ENCODE results near the gene RAC2.
A peak's percentile ranks its signal among the peaks of the same experiment; 100 is the strongest.

Gene RAC2

DNA sequence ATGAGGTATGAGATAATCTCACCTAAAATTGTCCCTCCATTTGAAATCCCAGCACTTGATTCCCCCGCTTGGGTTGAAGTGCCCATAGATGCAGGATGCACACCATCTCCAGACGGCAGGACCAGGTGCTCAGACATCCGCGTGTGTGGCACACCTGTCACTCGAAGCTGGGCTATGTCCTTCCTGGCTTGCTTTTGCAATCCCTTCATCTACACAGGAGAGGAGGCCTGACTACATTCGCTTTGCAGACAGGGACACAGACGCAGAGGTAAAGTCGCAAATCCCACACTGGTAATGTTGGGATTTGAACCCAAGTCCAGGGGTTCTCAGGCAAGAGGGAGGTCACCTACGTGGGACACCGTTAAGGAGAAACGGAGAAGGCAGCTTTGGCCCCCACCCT is 31.1 kb upstream of the RAC2 start:
- DNase-seq (ENCODE audit: low spot score), result no peak

DNA sequence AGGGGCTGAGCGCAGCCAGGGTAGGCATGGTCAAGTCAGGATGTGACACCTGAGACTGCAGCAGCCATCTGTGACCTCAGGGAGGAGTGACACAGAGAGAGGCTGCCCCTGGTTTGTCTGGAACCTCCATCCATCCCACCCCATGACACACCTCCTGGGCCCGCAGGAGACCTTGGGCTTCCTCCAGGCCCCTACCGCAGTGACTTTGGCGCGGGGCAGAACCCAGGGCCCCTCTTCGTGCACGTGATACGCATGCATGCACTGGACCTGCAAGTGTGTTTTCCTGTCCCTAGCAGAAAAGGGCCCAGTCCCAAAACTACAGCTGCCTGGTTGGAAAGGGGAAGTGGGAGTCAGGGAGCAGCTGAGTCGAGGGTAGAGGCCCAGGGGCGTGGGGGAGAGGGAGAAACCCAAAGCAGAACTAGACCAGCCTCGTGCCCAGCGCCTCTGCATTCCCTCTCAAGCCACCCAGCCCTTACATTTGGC is 30.4 kb upstream of the RAC2 start:
- no peak for DNase-seq (ENCODE audit: low spot score)

DNA sequence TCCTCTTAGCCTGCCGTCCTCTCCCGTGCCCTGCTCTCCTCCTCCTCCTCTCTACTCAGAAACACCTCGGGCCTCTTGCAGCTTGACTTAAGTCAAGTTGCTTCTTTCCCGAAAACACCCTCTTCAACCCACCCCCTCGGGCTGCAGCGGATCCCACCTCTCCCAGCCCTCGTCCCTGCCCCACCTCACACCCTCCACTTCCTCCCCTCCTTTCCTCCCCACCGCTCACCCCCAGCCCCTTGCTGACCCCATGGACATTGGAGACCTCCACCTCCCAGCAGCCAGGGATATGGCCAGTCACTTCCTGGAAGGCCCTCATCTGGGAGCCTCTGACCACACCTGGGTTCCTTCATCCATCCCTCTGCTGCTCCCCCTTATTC is 29.8 kb upstream of the RAC2 start:
- no peak for DNase-seq (ENCODE audit: low spot score)

- DNase-seq (ENCODE audit: low spot score), result no peak
These were observed 29.2 kb upstream of the RAC2 start for GRCh38 chr22:37273126-37273845.

GRCh38 chr22:37270928-37271650 is 27.0 kb upstream of the RAC2 start:
- DNase-seq (ENCODE audit: low spot score), result no peak

DNA sequence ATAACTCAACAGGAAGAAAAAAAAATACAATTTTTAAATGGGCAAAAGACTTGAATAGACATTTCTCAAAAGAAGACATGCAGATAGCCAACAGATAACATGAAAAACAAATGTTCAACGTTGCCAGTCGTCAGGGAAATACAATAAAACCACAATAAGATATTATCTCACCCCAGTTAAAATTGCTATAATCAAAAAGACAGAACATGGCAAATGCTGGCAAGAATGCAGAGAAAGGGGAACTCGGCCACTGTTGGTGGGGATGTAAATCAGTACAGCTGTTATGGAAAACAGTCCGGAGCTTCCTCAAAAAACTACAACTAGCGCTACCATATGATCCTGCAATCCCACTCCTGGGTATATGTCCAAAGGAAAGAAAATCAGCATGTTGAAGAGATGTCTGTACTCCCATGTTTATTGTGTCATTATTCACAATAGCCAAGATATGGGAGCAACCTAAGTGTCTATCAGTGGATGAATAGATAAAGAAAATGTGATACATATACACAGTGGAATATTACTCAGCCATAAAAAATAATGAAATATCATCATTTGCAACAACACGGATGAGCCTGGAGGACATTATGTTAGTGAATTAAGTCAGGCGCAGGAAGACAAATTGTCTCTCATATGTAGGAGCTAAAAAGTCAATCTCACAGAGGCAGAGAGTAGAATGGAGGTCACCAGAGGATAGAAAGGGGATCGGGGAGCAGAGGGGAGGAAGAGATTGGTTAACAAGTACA is 26.0 kb upstream of the RAC2 start:
- DNase-seq (ENCODE audit: low spot score), result no peak

GRCh38 chr22:37267661-37268413 is 23.8 kb upstream of the RAC2 start:
- DNase-seq (ENCODE audit: low spot score), result no peak

DNA sequence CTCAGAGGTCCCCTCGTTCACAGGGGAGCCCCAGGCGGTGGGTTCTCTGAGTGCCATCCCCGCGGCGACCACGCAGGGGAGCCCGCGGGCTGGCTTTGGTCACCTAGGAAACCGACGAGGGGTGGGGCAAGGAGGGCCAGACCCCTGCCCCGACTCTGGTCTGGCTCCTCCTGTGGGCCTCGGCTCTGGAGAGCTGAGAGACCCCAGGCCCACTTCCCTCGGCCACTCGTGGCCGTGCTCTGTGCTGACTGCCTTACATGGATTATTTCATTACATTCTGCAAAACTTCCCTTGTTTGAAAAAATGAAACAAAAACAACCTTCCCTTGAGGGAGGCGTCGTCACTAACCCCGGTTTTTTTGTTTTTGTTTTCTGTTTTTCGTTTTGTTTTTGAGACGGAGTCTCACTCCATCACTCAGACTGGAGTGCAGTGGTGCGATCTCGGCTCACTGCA is 23.1 kb upstream of the RAC2 start:
- peak; percentile 23 for DNase-seq (ENCODE audit: low spot score)

DNA sequence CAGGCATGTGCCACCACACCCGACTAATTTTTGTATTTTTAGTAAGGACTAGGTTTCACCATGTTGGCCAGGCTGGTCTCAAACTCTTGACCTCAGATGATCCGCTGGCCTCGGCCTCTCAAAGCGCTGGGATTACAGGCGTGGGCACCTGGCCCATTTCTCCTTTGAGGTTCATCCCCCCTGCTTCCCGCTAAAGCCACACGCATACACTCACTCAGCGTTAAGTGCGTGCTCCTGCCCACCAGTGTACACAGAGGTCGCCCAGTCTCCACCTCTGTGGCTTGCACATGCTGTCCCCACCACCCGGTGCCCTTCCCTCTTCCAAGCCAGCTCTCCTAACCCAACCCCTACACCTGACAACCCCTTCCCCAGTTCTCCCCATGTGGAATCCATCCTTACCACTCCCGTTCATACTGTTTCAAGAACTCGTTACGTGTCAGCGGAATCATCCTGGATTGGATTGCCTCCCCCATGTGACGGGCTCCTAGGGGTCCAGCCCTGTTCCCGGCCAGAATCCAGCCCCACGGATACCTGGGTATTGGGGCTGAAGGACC is 22.6 kb upstream of the RAC2 start:
- DNase-seq (ENCODE audit: low spot score), result no peak

DNA sequence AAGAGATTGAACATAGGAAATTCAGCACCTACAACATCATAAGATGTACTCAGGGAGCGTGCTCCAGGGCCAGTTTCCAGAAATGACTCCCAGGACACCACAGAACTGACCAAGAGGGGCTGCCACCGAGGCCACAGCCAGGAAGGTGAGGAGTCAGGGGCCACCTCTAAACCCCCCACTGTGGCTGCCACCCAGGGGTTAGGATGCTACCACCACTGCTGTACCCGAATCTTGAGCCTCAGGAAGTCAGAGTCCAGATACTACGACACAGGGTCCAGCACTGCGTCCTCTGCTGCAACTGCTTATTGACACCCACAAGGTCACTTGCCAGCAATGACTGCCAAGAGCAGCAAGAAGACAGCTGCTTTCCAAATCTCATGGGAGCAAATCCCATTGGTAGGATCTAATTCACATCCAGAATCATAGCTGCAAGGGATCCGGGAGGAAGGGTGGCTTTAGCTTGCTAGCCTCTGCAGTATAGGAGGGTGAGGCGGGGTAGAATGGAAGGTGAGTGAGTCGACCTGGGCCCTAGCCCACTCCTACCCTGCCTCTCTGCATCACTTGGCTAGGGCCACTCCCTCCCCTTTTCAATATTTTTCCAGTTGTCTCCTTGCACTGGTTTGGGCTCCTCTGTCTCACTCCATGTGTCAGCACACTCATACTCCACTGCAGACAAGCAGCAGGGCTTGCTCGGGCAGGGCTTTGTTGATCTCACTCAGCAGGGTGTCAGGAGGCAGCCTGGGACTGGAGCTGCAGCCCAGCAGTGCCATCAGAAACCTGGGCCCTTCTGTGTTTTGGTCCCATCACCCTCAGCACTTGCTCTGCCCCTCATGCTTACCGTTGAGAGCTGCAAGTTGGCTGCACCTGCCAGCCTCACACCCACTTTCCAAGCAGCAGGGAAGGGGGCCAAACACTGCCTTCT is 20.2 kb upstream of the RAC2 start:
- no peak for DNase-seq (ENCODE audit: low spot score)

DNA sequence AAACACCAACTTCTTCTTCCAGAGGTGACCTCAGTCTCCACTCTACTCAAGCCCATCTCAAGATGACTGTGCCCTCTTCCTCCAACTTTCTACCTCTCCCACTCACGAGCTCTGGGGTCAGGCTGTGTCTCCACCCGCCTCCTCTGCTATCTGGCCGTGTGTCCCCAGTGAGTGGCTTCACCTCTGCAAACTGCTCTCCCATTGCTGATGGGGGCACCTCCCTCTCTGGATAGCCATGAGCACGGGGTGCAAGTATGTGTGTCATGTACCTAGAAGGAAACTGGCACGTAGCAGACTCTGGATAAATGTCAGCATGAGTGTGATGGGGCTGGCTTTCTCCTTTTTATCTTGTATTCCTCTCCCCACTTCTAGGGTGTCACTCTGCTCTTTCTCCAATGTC is 18.3 kb upstream of the RAC2 start:
- no peak for DNase-seq (ENCODE audit: low spot score)

- peak; percentile 59 for DNase-seq (ENCODE audit: low spot score)
These were observed 16.9 kb upstream of the RAC2 start for GRCh38 chr22:37260901-37261336.

DNA sequence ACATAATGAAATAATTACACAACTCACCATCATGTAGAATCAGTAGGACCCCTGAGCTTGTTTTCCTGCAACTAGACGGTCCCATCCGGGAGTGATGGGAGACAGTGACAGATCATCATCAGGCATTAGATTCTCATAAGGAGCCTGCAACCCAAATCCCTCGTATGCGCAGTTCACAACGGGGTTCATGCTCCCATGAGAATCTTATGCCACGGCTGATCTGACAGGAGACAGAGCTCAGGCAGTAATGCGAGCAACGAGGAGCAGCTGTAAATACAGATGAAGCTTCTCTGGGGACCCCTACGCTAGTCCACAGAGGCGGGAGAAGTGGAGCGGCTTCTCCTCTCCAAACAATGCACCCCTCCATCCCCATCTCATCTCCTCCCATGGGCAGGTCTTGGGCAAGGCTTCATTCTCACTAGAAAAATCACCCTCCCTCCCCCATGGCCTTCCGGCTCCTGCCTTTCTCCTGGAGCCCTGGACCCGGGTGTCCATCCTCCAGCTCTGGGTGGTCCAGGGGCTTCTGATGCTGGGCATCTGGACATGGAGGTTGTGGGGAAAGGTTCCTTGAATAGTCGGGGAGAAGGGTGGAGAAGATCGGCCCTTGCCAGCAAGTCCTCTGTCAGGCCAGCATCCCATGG is 16.2 kb upstream of the RAC2 start:
- DNase-seq (ENCODE audit: low spot score), result no peak

- no peak for DNase-seq (ENCODE audit: low spot score)
These were observed 15.5 kb upstream of the RAC2 start for GRCh38 chr22:37259540-37260029.

GRCh38 chr22:37258753-37259401 is 14.8 kb upstream of the RAC2 start:
- no peak for DNase-seq (ENCODE audit: low spot score)

- no peak for DNase-seq (ENCODE audit: low spot score)
These were observed 14.1 kb upstream of the RAC2 start for GRCh38 chr22:37258005-37258752.

- no peak for DNase-seq (ENCODE audit: low spot score)
These were observed 12.1 kb upstream of the RAC2 start for GRCh38 chr22:37256075-37256726.

DNA sequence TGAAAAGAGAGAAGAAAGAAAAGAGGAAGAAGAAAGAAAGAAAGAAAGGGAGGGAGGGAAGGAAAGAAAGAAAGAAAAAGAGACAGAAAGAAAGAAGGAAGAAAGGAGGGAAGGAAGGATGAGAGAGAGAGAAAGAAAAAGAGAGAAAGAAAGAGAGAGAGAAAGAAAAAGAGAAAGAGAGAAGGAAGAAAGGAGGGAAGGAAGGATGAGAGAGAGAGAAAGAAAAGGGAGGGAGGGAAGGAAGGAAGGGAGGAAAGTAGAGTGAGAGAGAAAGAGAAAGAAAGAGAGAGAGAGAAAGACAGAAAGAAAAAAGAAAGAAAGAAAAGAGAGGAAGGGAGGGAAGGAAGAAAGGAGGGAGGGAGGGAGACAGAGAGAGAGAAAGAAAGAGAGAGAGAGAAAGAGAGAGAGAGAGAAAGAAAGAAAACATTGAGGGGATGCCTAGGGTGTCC is 11.5 kb upstream of the RAC2 start:
- DNase-seq (ENCODE audit: low spot score), result no peak
